Neural progenitor cell (in vitro differentiated cells): Measurements from ENCODE around the gene SERPINA9. TPM values are rescaled to one million over a fixed set of nuclear protein-coding genes. Genes with fewer than 3 reads are reported as not detected.

Experiments used
- DNase-seq: peaks from one replicate; pipeline ENCODE4 v3.0.0-alpha.2; 2016; ENCODE audit warnings: low spot score
- H2AFZ ChIP-seq: fragments of 200-600 bp; sonication (generic); replicated peaks from 2 replicates; pipeline ENCODE4 v1.6.1; 2016; ENCODE audit warnings: antibody characterized with exemption
- H3F3A ChIP-seq: fragments of 200-600 bp; sonication (generic); 2 replicates; pipeline ENCODE4 v1.6.1; 2016; ENCODE audit warnings: antibody characterized with exemption, low read depth
- H3K27ac ChIP-seq: fragments of 200-600 bp; sonication (generic); 2 replicates; pipeline ENCODE4 v1.5.1; 2016; ENCODE audit warnings: mild to moderate bottlenecking
- H3K27me3 ChIP-seq: fragments of 200-600 bp; sonication (generic); 2 replicates; pipeline ENCODE4 v1.6.1; 2016; ENCODE audit warnings: mild to moderate bottlenecking, moderate library complexity
- H3K36me3 ChIP-seq: fragments of 200-600 bp; sonication (generic); 2 replicates; pipeline ENCODE4 v1.5.1; 2016
- H3K4me1 ChIP-seq: fragments of 200-600 bp; sonication (generic); 2 replicates; pipeline ENCODE4 v1.6.1; 2016; ENCODE audit warnings: mixed run types
- H3K4me2 ChIP-seq: fragments of 200-600 bp; sonication (generic); 2 replicates; pipeline ENCODE4 v1.6.1; 2016
- H3K4me3 ChIP-seq: fragments of 200-600 bp; sonication (generic); 2 replicates; pipeline ENCODE4 v1.5.1; 2016
- H3K79me2 ChIP-seq: fragments of 200-600 bp; sonication (generic); 2 replicates; pipeline ENCODE4 v1.6.1; 2016; ENCODE audit warnings: low read depth
- H3K9ac ChIP-seq: fragments of 200-600 bp; sonication (generic); 2 replicates; pipeline ENCODE4 v1.6.1; 2016
- H3K9me3 ChIP-seq: fragments of 200-600 bp; sonication (generic); 2 replicates; pipeline ENCODE4 v1.5.1; 2016; ENCODE audit warnings: low read depth
- H4K20me1 ChIP-seq: fragments of 200-600 bp; sonication (generic); 2 replicates; pipeline ENCODE4 v1.6.1; 2016; ENCODE audit warnings: low read depth
- H3K27ac Mint-ChIP-seq: 3 replicates; pipeline ENCODE4 v1.8.0; 2021; ENCODE audit warnings: mixed read lengths
- H3K27me3 Mint-ChIP-seq: 2 replicates; pipeline ENCODE4 v1.8.0; 2022; ENCODE audit warnings: low read depth, mild to moderate bottlenecking, inconsistent platforms, moderate library complexity, mixed read lengths; ENCODE audit not compliant: insufficient read depth
- H3K36me3 Mint-ChIP-seq: 3 replicates; pipeline ENCODE4 v1.8.0; 2021; ENCODE audit warnings: mixed read lengths
- H3K4me1 Mint-ChIP-seq: 3 replicates; pipeline ENCODE4 v1.8.0; 2021; ENCODE audit warnings: mixed read lengths
- H3K4me3 Mint-ChIP-seq: 3 replicates; pipeline ENCODE4 v1.8.0; 2021; ENCODE audit warnings: mild to moderate bottlenecking, moderate library complexity, mixed read lengths
- H3K9me3 Mint-ChIP-seq: 3 replicates; pipeline ENCODE4 v1.8.0; 2020; ENCODE audit warnings: mixed read lengths
- CTCF ChIP-seq: fragments of 200-600 bp; sonication (generic); IDR thresholded peaks from 2 replicates; pipeline ENCODE4 v1.5.1; 2017; ENCODE audit warnings: antibody characterized with exemption, mild to moderate bottlenecking
- EZH2 ChIP-seq: fragments of 200-600 bp; sonication (generic); IDR thresholded peaks from 2 replicates; pipeline ENCODE4 v1.6.1; 2017; ENCODE audit warnings: antibody characterized with exemption, mild to moderate bottlenecking, moderate library complexity
- EZH2phosphoT487 ChIP-seq: fragments of 200-600 bp; sonication (generic); IDR thresholded peaks from 2 replicates; pipeline ENCODE4 v1.6.1; 2017; ENCODE audit warnings: antibody characterized with exemption
- total RNA-seq: library from RNA; depleted of rRNA; stranded (reverse); fragments of >200 nt; gene quantifications from 2 replicates; pipeline ENCODE4 v1.2.3, GENCODE V29; 2015; ENCODE audit warnings: low replicate concordance

SERPINA9 gene
- total RNA-seq, 1 donor from 2014 or later = not detected

GRCh38 chr14:94426526-94426925 lies 49.5 kb downstream of the SERPINA9 start:
- Histone ChIP-seq H4K20me1 (no peaks in the 10 kb centered on the region), H3K27ac (no peak overlapping the region), H3K9ac (no peak overlapping the region), H3K36me3 (no peaks in the 10 kb centered on the region), H3K9me3 (no peaks in the 10 kb centered on the region), H3K4me1 (peaks cover 12% of the 10 kb centered on the region), H3K79me2 (no peaks in the 10 kb centered on the region), H3K4me3 (no peak overlapping the region), H3F3A (no peaks in the 10 kb centered on the region), H2AFZ (no peak overlapping the region), H3K4me2 (no peak overlapping the region), H3K27me3 (no peaks in the 10 kb centered on the region)
- peaks cover 9% of the 10 kb centered on the region for H3K9me3 Mint-ChIP-seq
- no peak overlapping the region for H3K27ac Mint-ChIP-seq
- no peak for DNase-seq
- peaks cover 2% of the 10 kb centered on the region for H3K27me3 Mint-ChIP-seq
- H3K4me1 Mint-ChIP-seq = peaks cover 7% of the 10 kb centered on the region
- no peak overlapping the region for H3K4me3 Mint-ChIP-seq
- TF ChIP-seq EZH2 (no peak), CTCF (no peak), EZH2phosphoT487 (no peak)
- no peaks in the 10 kb centered on the region for H3K36me3 Mint-ChIP-seq

DNA sequence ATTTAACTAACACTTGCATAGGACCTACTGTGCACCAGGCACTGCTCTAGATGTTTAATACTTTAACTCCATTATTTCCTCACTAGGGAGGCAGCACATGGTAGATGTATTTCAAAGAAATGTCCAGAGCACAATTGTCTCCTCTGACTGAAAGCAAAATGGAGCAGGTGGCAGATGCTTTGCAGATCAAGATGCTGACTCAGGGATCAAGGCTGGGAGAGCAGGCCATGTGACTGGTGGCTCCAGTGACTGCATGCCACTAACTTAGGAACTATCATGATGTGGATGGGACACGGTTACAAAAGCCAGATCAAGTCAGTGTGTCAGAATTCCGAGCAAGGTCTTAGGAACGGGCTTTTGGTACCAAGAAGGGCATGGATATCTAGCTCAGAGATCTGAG lies 51.6 kb downstream of the SERPINA9 start:
- Mint-ChIP-seq H3K9me3 (no peaks in the 10 kb centered on the region), H3K27me3 (peaks cover 2% of the 10 kb centered on the region), H3K4me3 (no peak overlapping the region), H3K4me1 (peaks cover 7% of the 10 kb centered on the region), H3K36me3 (no peaks in the 10 kb centered on the region), H3K27ac (no peak overlapping the region)
- H3K27me3 ChIP-seq = no peaks in the 10 kb centered on the region
- DNase-seq = no peak
- H3K4me1 ChIP-seq = peaks cover 12% of the 10 kb centered on the region
- no peaks in the 10 kb centered on the region for H3K9me3 ChIP-seq
- no peaks in the 10 kb centered on the region for H3K79me2 ChIP-seq
- H3K9ac ChIP-seq = no peak overlapping the region
- TF ChIP-seq CTCF (no peak), EZH2phosphoT487 (no peak), EZH2 (no peak)
- H3K4me2 ChIP-seq = no peak overlapping the region
- no peak overlapping the region for H3K27ac ChIP-seq
- H3F3A ChIP-seq = no peaks in the 10 kb centered on the region
- no peaks in the 10 kb centered on the region for H4K20me1 ChIP-seq
- no peak overlapping the region for H3K4me3 ChIP-seq
- H3K36me3 ChIP-seq = no peaks in the 10 kb centered on the region
- H2AFZ ChIP-seq = no peak overlapping the region

- Histone ChIP-seq H3K4me3 (no peak overlapping the region), H3K4me1 (peaks cover 12% of the 10 kb centered on the region), H3F3A (no peaks in the 10 kb centered on the region), H4K20me1 (no peaks in the 10 kb centered on the region), H3K36me3 (no peaks in the 10 kb centered on the region), H3K9ac (no peak overlapping the region), H3K4me2 (no peak overlapping the region), H3K27ac (no peak overlapping the region), H3K9me3 (no peaks in the 10 kb centered on the region), H3K27me3 (no peaks in the 10 kb centered on the region), H3K79me2 (no peaks in the 10 kb centered on the region), H2AFZ (peak overlapping the region; percentile 40)
- Mint-ChIP-seq H3K36me3 (no peaks in the 10 kb centered on the region), H3K9me3 (peaks cover 2% of the 10 kb centered on the region), H3K4me1 (peaks cover 7% of the 10 kb centered on the region), H3K27ac (no peak overlapping the region), H3K27me3 (peaks cover 4% of the 10 kb centered on the region), H3K4me3 (no peak overlapping the region)
- DNase-seq = peak; percentile 89
- TF ChIP-seq EZH2 (no peak), CTCF (peak; percentile 85), EZH2phosphoT487 (no peak)
Observed at GRCh38 chr14:94423453-94424056, 52.4 kb downstream of the SERPINA9 start.
